Suppressor macrophage treated with lipopolysaccharide for 1 hour (primary cell): ENCODE results near the gene MALAT1.
A peak's percentile ranks its signal among the peaks of the same experiment; 100 is the strongest.

Source experiments
- DNase-seq, 3 donors: peaks; one replicate each; pipeline ENCODE4 v3.0.0-alpha.2; 2020 to 2022

MALAT1 gene

DNA sequence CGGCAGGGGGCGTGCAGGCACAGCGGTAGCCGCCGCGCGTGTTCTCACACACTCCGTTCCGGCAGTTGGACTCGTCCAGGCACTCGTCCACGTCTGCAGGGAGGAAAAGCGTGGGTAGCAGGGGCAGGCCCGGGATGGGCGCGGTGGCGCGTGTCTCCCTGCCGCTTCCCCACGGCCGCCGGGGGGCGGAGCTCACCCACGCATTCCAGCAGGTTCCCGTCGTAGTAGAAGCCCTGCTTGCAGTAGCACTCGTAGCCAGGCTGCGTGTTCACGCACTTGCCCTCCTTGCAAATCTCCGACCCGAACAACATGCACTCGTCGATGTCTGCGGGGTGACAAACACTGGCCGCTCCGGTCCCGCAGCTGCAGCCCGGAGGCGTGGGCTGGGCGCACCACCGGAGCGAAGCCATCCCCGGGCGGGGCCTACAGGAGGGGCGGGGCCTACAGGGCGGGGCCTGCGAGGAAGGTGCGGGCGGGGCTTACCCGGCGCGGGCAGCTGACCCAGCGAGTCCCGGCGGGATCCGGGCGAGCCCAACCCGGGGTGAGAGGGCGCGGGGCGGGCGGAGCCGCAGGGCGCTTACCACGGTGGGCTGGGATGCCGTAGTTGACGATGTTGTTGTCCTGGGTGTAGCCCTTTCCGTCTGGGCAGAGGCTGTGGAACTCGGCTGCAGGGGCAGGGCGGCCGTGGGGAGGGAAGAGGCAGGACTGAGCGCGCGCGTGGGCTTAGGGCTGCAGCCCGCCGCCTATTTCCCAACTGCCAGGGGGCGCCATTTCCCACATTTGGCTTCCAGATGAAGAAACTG, 41.6 kb downstream of the MALAT1 start:
- DNase-seq, result peak; percentile 96 to 98 (median 96)

DNA sequence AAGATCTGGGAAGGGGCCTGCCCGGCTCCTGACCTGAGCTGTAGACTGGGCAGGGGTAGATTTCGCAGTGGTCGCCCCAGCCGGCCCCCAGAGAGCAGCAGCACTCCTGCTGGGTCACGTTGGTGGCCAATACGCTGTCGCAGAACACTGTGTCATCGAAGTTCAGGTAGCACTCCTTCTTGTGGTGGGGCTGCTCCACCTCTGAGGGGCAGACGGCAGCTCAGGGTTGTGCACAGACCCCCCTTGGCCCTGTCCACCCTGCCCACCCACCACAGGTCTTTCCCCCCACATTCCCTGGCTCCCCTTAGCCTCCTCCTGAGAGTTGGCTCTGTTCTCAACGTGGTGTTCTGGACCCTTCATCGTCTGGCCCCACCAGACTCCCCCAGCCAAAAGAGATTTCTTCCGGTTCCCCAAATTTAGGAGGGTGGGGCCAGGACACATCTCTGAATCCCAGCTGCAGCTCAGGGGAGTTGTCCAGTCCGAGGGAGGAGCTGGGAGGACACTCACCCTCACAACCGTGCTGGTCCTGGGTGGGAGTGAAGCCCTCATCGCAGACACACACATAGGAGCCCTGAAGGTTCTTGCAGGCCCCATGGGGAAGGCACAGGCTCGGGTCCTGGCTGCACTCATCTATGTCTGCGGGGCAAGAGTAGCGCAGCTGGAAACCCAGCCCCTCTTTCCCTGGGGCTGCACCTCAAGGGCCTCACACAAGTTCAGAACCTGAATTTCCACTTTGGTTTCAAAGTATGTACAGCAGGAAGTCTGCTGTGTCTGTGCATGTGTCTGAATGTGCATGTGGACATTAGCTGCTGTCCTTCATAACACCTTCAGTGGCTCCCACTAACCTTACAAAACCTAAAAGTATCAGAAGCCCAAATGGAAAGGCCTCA, 42.5 kb downstream of the MALAT1 start:
- DNase-seq, result no peak

DNA sequence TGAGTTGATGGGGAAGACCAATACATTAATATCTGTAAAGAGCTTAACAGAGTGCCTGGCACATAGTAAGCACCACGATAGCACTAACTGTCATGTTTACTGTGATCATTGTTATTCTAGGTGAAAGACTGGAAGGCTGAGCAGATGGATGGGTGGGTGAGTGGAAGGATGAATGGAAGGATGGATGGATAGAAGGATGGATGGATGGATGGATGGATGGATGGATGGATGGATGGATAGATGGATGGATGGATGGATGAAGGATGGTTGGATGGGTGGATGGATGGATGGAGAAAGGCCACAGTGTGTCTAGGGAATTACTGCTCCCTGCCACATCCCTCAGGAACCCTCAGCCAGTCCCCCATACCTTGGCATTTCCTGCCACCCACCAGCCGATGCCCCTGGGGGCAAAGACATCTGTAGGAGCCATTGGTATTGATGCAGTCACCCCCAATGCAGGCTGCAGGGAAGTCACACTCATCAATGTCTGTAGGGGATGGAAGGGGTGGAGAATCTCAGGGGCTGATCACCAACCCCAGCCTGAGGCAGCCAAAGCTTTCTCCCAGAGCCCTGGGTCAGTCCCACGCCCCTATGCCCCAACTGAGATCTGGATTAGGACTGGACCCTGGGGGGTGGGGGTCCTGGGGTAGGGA, 44.0 kb downstream of the MALAT1 start:
- no peak for DNase-seq

DNA sequence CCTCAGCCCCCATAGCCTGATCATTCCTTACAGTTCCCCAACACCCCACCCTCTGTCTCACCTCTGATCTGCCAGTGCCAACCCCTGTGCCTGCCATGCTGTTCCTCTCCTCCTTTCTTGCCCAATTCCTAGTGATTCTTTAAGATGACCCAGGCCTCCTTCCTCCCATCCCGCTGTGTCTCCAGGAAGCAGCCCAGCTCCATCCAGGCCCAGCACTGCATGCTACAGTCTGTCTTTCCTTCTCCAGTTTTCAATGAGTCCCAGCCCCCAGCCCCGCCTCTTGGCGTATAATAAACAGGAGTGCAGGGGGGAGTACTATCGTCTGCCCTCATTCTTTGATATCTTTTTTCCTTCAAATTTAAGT, 47.0 kb downstream of the MALAT1 start:
- no peak for DNase-seq

DNA sequence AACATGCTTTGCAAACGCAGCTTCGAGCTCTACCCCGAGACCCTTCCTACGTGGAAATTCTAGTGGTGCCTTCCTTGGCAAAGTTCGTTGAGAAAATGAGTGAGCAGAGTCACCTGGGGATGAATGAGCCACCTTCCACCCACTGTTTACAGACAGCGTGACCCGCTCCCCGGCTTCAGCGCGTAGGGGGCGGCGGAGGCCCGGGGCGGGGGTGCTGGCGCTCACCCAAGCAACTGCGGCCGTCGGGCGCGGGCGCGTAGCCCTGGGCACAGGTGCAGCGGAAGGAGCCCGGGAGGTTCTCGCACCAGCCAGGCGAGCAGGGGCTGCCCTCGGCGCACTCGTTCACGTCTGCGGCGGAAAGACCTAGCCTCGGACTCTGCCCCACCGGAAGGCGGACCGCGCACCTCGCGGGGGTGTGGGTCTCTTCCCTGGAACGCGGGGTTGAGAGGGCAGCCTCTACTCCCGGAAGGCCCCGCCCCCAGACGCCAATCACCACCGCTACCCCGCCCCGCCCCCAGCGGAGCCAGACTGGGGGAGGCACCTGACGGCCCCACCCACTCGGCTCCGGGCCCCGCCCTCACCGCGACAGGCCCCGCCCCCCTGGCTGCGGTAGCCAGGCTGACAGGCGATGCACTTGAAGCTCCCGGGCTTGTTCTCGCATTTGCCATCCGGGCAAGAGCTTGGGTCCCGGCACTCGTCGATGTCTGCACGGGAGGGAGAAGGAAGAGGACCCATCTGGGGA, 47.5 kb downstream of the MALAT1 start:
- DNase-seq, result peak; percentile 83 to 95 (median 91)

DNA sequence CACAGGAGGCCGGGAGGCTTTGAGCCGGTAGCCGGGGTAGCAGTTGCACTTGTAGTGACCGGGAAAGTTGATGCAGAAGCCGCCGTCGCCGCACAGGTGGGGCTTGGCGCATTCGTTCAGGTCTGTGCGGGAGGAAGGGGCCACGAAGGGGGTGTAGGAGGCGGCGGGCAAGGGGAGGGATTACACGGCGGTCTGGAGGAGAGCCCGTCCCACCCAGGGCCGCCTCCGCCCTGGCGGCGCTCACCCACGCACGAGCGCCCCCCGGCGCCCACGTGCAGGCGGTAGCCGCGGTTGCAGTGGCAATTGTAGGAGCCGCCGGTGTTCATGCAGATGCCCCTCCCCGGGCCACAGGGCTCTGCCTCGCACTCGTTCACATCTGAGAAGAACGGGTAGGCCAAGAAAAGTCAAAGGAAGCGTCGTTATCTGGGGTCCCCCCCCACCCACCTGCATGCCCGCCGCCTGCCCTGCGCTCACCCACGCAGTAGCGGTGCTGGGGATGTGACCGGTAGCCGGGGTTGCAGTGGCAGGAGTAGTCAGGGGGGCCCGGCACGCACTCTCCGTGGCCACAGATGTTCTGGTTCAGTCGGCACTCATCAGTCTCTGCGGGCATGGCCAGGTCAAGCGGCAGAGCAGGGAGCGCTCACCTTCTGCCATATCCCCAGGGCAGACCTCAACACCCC, 48.7 kb downstream of the MALAT1 start:
- no peak for DNase-seq

DNA sequence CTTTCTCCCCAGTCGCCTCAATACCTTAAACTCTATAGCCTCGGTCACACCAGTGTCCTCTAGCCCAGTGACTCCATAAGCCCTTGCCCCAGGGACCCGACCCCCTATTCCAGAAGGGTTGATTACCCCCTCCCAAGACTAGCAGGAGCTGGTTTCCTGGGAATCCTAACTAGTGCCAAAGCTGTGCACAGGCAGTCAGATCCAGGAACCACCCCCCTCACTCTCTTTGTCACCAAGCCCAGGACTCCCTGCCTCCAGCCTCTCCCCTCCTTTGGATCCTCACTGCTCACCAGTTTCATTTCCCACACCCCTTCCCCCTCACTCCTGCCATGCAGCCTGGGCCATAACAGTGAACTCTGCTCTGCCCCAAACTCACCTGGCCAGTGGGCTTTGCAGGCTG, 49.5 kb downstream of the MALAT1 start:
- DNase-seq, result no peak

DNA sequence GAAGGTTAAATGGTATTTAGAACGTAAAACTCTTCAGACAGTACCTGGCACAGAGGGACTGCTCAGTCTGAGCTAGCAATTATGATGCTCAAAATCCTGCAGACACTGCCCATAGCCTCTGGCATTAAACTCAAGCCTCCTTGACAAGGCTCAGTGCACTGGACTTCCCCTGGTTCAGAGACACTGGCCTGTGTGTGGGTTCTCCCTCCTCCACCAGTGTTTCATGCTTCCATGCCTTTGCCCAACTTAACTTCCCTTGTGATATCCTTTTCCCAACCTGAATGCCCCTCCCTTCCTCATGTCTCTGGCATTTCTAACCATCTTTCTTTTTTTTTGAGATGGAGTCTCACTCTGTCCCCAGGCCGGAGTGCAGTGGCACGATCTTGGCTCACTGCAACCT, 50.3 kb downstream of the MALAT1 start:
- peak; percentile 38 to 64 (median 48) for DNase-seq

DNA sequence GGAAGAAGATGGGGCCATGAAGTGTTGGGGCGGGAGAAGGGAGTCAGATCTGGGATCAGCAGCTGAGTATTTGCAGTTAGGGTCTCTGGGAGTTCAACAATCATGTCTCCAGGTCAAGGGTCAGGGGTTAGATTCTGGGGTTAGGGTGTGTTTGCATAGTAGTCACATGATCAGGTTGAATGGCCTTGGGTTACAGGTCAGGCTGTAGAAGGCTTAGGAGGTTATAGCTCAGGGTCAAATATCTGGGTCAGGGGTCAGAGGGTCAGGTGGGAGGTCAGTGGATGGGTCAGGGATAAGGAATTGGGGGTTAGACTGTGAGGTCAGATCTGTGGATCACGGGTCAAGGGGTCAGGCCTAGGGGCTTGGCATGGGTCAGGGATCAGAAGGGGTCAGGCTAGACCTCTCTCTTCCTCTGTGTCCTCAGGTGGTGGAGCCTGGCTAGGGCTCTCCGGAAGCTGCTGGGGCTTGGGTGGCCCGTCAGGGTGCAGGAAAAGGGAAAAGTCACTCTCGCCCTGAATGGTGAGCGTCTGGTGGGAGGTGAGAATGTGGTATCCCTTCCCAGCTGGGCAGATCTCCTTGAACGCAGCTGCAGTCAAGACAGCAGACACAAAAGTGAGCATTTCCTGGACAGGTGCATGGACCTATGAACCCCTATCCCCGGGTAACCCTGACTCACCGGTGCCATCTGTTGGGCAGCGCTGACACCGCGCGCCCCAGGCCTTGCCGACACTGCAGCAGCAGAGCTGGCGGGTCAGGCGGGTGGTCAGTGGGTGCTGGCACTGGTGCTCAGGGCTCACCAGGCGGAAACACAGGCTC, 52.9 kb downstream of the MALAT1 start:
- DNase-seq, result peak; percentile 37 to 69 (median 46)

DNA sequence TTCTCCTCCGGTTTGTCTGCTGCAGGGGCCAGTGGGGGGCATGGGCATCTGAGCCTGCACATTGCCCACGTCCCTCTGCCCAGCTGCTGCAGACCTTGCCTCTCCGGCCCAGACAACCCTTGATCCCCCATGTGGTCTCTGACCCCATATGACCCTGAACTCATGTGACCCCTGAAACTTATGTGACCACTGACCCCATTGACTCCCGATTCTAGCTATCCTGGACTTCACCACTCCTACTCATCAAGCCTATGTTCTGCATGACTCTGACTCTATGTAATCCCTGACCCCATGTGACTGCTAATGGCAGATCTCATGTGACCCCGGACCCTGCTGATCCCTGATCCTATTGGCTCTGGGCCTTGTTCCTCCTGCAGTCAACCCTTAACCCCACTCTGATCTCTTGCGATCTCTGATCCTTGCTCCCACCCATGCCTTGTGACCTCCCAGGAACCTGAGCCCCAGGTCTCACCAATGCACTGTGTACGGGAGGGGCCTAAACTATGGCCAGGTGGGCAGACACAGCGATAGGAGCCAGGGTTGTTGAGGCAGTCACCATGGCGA, 53.6 kb downstream of the MALAT1 start:
- DNase-seq, result peak; percentile 63 to 77 (median 75)

DNA sequence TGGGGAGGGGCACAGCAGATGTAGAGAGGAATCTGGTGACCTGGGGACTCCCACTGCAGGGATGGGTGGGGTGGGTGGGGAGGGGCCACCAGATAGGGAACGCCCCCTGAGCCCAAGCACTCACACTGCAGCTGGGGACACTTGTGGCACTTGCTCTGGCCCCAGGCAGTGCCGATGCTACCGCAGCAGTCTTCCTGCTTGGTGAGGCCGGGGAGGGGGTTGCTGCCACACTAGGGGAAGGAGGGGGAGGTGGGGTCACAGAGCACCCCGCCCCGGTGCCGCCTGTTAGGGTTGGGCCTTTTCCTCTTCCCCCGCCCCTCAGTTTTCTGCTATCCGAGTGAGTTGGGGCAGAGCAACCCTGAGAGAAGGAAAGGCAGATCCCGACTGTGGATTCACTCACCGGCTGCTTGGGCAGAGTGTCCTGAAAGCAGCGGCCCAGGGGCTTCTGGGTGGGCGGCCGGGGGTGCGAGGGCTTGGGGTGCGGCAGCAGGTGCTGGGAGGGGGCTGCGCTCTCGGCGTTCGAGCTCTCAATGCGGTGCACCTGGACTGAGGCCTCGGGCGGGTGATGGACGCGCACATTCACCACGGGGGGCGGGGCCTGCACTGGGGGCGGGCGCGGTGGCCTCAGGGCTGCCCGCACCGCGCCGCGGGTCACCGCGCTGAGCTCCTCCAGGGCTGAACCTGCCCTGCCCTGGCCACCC, 54.6 kb downstream of the MALAT1 start:
- peak; percentile 51 to 84 (median 56) for DNase-seq

DNA sequence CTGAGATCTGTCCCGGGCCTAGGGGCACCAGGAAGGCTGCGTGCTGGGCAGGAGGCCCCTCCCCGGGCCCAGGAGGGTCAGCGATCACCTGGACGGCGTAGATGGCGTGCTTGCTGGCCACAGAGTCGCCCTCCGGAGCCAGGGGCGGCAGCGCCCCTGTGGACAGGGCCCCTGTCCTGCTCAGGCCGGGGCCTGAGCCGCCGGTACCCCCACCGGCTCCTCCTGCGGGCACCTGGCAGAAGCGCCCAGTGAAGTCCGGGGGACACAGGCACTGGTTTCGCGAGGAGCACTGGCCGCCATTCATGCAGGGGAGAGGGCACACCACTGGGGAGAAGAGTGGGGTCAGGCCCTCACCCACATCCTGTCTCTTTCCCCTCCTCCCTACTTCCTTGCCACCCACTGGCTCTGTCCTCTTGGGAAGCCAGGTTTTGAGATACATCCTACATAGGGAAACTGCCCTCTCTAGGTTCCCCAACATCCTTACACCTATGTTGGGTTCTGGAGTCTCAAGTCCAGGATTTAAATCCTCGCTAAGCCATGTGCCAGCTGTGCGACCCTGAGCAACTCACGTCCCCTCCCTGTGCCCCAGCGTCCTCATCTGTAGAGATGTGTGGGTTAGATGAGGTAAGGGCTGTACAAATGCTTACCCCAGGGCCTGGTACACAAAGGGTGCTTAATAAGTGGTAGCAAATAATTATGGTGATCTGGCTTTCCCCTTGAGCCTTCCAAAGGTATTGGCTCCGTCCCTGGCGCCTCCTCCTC, 55.4 kb downstream of the MALAT1 start:
- no peak for DNase-seq

DNA sequence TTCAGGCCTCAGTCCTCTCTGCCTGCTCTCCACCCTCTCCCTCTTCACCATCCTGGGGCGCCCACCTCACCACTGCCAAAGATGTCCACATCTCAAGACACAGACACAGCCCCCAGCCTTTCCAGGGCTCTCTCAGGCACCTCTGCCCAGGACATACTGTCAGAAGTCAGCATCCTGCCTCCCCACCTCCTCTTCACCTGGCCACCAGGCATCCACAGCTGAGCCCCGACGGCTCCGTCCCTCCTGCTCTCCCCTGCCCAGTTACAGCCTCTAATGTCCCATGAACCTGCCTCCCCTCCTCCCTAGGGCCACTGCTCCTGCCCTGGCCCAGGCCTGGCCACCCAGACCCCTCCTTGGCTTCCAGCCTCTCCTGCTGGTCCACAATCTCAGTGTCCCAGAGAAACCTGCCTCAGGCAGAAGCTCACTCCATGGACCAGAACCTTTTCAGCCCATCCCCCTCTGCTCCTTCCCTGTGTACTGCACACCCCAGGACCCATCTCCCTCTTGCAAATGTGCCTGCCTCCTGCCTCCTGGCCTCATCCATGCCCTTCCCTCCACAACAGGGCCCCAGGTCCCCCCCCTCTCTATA, 56.1 kb downstream of the MALAT1 start:
- no peak for DNase-seq

DNA sequence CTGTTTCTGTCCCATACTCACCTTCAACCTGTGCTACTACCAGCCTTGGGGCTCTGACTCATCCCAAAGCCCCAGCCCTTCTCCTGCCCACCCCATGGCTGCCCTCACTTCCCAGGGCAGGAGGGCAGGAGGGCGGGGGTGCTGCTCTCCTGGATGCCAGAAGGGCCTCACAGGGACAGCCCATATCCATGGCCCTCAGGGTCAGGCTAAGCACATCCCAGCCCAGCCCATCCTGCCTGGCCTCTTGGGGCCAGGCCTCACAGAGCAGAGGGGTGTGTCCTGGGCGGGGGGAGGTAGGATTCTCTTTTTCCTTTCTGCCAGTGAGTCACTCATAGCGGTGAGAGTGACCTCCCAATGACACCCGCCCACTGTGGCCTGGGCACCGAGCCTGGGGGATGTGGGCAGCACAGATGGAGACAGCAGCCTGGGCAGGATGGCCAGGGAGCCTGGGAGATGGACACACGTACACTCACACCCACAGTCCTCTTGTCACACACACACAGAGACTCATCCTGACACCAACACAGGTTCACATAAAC, 56.9 kb downstream of the MALAT1 start:
- DNase-seq, result peak; percentile 60 to 76 (median 70)
